A204.1 (cell line): ENCODE data around the gene OR9A4.

ENCODE experiments used
- FAIRE-seq: peaks from 2 replicates; lab custom pipeline; 2012; peaks lifted over from hg19 to GRCh38; lab: Jason Lieb, UNC

The OR9A4 gene

GRCh38 chr7:141949021-141949420 lies 32.8 kb downstream of the OR9A4 start:
- FAIRE-seq: no peak

- FAIRE-seq: no peak
Measured at GRCh38 chr7:141949451-141949850, 33.3 kb downstream of the OR9A4 start.

GRCh38 chr7:141949911-141950310 lies 33.7 kb downstream of the OR9A4 start:
- no peak for FAIRE-seq

GRCh38 chr7:141950806-141951205 lies 34.6 kb downstream of the OR9A4 start:
- FAIRE-seq: no peak

GRCh38 chr7:141952461-141952860 lies 36.3 kb downstream of the OR9A4 start:
- FAIRE-seq: no peak

GRCh38 chr7:141954334-141954733 lies 38.1 kb downstream of the OR9A4 start:
- no peak for FAIRE-seq

GRCh38 chr7:141956084-141956483 lies 39.9 kb downstream of the OR9A4 start:
- no peak for FAIRE-seq

- FAIRE-seq: no peak
Measured at GRCh38 chr7:141960687-141961422, 44.7 kb downstream of the OR9A4 start.
